Measurements from ENCODE around the gene OGDH. TPM values are rescaled to one million over a fixed set of nuclear protein-coding genes. Genes with fewer than 3 reads are reported as not detected.

The OGDH gene
- total RNA-seq, 1 donor from 2014 or later = 102 TPM

- H3K4me3 Mint-ChIP-seq (ENCODE audit: unreplicated experiment) = no peak overlapping the region
- peaks cover 5% of the 10 kb centered on the region for H3K4me1 Mint-ChIP-seq (ENCODE audit: low read depth, unreplicated experiment)
- TF ChIP-seq CTCF (IDR thresholded peaks at IDR 0.05; ENCODE audit: partially characterized antibody, unreplicated experiment) = no peak
- no peaks in the 10 kb centered on the region for H3K36me3 Mint-ChIP-seq (ENCODE audit: unreplicated experiment)
- no peak for DNase-seq
- no peak overlapping the region for H3K27ac Mint-ChIP-seq (ENCODE audit: unreplicated experiment)
- H3K27me3 Mint-ChIP-seq (ENCODE audit: unreplicated experiment) = peaks cover 3% of the 10 kb centered on the region
- no peaks in the 10 kb centered on the region for H3K9me3 Mint-ChIP-seq (ENCODE audit: unreplicated experiment)
Observed at GRCh38 chr7:44647981-44648714, 41.7 kb downstream of the OGDH start.

- peaks cover 1% of the 10 kb centered on the region for H3K4me1 Mint-ChIP-seq (ENCODE audit: low read depth, unreplicated experiment)
- no peak for TF ChIP-seq CTCF (IDR thresholded peaks at IDR 0.05; ENCODE audit: partially characterized antibody, unreplicated experiment)
- no peaks in the 10 kb centered on the region for H3K36me3 Mint-ChIP-seq (ENCODE audit: unreplicated experiment)
- DNase-seq = no peak
- peaks cover 3% of the 10 kb centered on the region for H3K27me3 Mint-ChIP-seq (ENCODE audit: unreplicated experiment)
- no peak overlapping the region for H3K27ac Mint-ChIP-seq (ENCODE audit: unreplicated experiment)
- no peaks in the 10 kb centered on the region for H3K9me3 Mint-ChIP-seq (ENCODE audit: unreplicated experiment)
- H3K4me3 Mint-ChIP-seq (ENCODE audit: unreplicated experiment) = no peak overlapping the region
Observed at GRCh38 chr7:44650242-44650641, 43.8 kb downstream of the OGDH start.

GRCh38 chr7:44650772-44651171, 44.3 kb downstream of the OGDH start:
- Mint-ChIP-seq H3K4me3 (ENCODE audit: unreplicated experiment) (no peak overlapping the region), H3K27me3 (ENCODE audit: unreplicated experiment) (peaks cover 1% of the 10 kb centered on the region), H3K36me3 (ENCODE audit: unreplicated experiment) (no peaks in the 10 kb centered on the region), H3K27ac (ENCODE audit: unreplicated experiment) (no peak overlapping the region), H3K4me1 (ENCODE audit: low read depth, unreplicated experiment) (peaks cover 1% of the 10 kb centered on the region), H3K9me3 (ENCODE audit: unreplicated experiment) (no peaks in the 10 kb centered on the region)
- TF ChIP-seq CTCF (IDR thresholded peaks at IDR 0.05; ENCODE audit: partially characterized antibody, unreplicated experiment) = no peak
- no peak for DNase-seq

- H3K4me1 Mint-ChIP-seq (ENCODE audit: low read depth, unreplicated experiment) = no peaks in the 10 kb centered on the region
Observed at GRCh38 chr7:44652535-44652934, 46.1 kb downstream of the OGDH start.

More at GRCh38 chr7:44652535-44652934, 46.1 kb downstream of the OGDH start:
- Mint-ChIP-seq H3K27me3 (ENCODE audit: unreplicated experiment) (no peaks in the 10 kb centered on the region), H3K9me3 (ENCODE audit: unreplicated experiment) (peaks cover 2% of the 10 kb centered on the region), H3K36me3 (ENCODE audit: unreplicated experiment) (peaks cover 8% of the 10 kb centered on the region), H3K4me3 (ENCODE audit: unreplicated experiment) (no peak overlapping the region), H3K27ac (ENCODE audit: unreplicated experiment) (no peak overlapping the region)
- TF ChIP-seq CTCF (IDR thresholded peaks at IDR 0.05; ENCODE audit: partially characterized antibody, unreplicated experiment) = no peak
- DNase-seq = no peak

All from glutamatergic neuron (in vitro differentiated cells).